H1 (cell line): ENCODE results near the gene NFAT5. TPM values are rescaled to one million over a fixed set of nuclear protein-coding genes. Genes with fewer than 3 reads are reported as not detected.

Experiments
- CBX8 ChIP-seq: fragments of 300-800, 300-1000 bp; sonication (generic); IDR thresholded peaks from 2 replicates; pipeline ENCODE4 v1.7.1; 2016; ENCODE audit warnings: low read depth, low read length, borderline replicate concordance
- CTBP2 ChIP-seq: IDR thresholded peaks from 2 replicates; pipeline ENCODE4 v1.7.0; 2011; ENCODE audit warnings: borderline replicate concordance, mild to moderate bottlenecking, moderate library complexity, mixed read lengths, low read length; ENCODE audit not compliant: insufficient read depth, insufficient read length
- E2F6 ChIP-seq: IDR thresholded peaks from 2 replicates; pipeline ENCODE4 v1.6.1; 2012; ENCODE audit warnings: inconsistent platforms
- EZH2 ChIP-seq: fragments of 200-600 bp; sonication (generic); IDR thresholded peaks from 2 replicates; pipeline ENCODE4 v1.7.1; 2012; ENCODE audit warnings: low read depth, mild to moderate bottlenecking, moderate library complexity, low read length, inconsistent platforms; ENCODE audit not compliant: severe bottlenecking
- GABPA ChIP-seq: IDR thresholded peaks from 2 replicates; pipeline ENCODE4 v1.6.1; 2011; ENCODE audit warnings: mild to moderate bottlenecking, low read length, moderate library complexity, borderline replicate concordance; ENCODE audit not compliant: insufficient read depth
- GTF2F1 ChIP-seq: IDR thresholded peaks from 2 replicates; pipeline ENCODE4 v1.6.1; 2012; ENCODE audit warnings: low read depth, low read length, improper control_type of control experiment, borderline replicate concordance
- JUN ChIP-seq: IDR thresholded peaks from 2 replicates; pipeline ENCODE4 v1.6.1; 2011; ENCODE audit warnings: low read depth, mild to moderate bottlenecking, improper control_type of control experiment, low read length
- JUND ChIP-seq: IDR thresholded peaks from 2 replicates; pipeline ENCODE4 v1.6.1; 2011; ENCODE audit warnings: mild to moderate bottlenecking, improper control_type of control experiment, low read length
- KDM1A ChIP-seq: fragments of 200-600, 300-600 bp; sonication (generic); IDR thresholded peaks from 2 replicates; pipeline ENCODE4 v1.7.1; 2016; ENCODE audit warnings: mild to moderate bottlenecking, low read length, borderline replicate concordance
- KDM4A ChIP-seq: IDR thresholded peaks from one replicate; pipeline ENCODE4 v1.7.1; 2012; ENCODE audit warnings: low read depth, mild to moderate bottlenecking, moderate library complexity, low read length, inconsistent platforms; ENCODE audit not compliant: severe bottlenecking
- MAFK ChIP-seq: IDR thresholded peaks from 2 replicates; pipeline ENCODE4 v1.6.1; 2012; ENCODE audit warnings: low read depth, mild to moderate bottlenecking, improper control_type of control experiment, low read length
- MAX ChIP-seq: IDR thresholded peaks from 2 replicates; pipeline ENCODE4 v1.6.1; 2012; ENCODE audit warnings: inconsistent platforms
- NANOG ChIP-seq: IDR thresholded peaks from 2 replicates; pipeline ENCODE4 v1.6.1; 2011; ENCODE audit warnings: low read length, low read depth, mild to moderate bottlenecking, inconsistent platforms; ENCODE audit not compliant: insufficient read depth, poor library complexity, severe bottlenecking
- POLR2AphosphoS5 ChIP-seq: IDR thresholded peaks from 2 replicates; pipeline ENCODE4 v1.6.1; 2011; ENCODE audit warnings: low read depth, low read length
- POU5F1 ChIP-seq: IDR thresholded peaks from 2 replicates; pipeline ENCODE4 v1.6.1; 2011; ENCODE audit warnings: low read depth, mild to moderate bottlenecking, low read length, moderate library complexity
- RNF2 ChIP-seq: fragments of 200-900, 300-1000 bp; sonication (generic); IDR thresholded peaks from 2 replicates; pipeline ENCODE4 v1.7.1; 2016; ENCODE audit warnings: borderline replicate concordance, low read depth, mild to moderate bottlenecking, antibody characterized with exemption, low read length; ENCODE audit not compliant: poor library complexity, severe bottlenecking; ENCODE audit errors: missing control alignments
- RXRA ChIP-seq: IDR thresholded peaks from 2 replicates; pipeline ENCODE4 v1.6.1; 2011; ENCODE audit warnings: low read depth, mild to moderate bottlenecking, low read length, moderate library complexity; ENCODE audit not compliant: insufficient read depth
- SIRT6 ChIP-seq: IDR thresholded peaks from one replicate; pipeline ENCODE4 v1.7.1; 2012; ENCODE audit warnings: low read length, inconsistent platforms
- SIX5 ChIP-seq: IDR thresholded peaks from 2 replicates; pipeline ENCODE4 v1.6.1; 2011; ENCODE audit warnings: mild to moderate bottlenecking, low read depth, low read length
- TCF12 ChIP-seq: IDR thresholded peaks from 2 replicates; pipeline ENCODE4 v1.6.1; 2011; ENCODE audit warnings: low read depth, mild to moderate bottlenecking, low read length
- polyA plus RNA-seq, 7 experiments: library from polyadenylated mRNA; depleted of rRNA in 3 of 7; stranded (reverse) in 5 of 7; unstranded in 2 of 7; fragments of >200 nt in 5 of 7; fragments of 200-250 nt in 2 of 7; gene quantifications; 1 replicate in 5 of 7; 2 replicates in 1 of 7; 4 replicates in 1 of 7; pipeline versions ENCODE4 v1.2.1 to v1.2.3, GENCODE V29; 2011 to 2013; ENCODE audit warnings: missing spikeins in 2 of 7, mixed read lengths in 2 of 7
- total RNA-seq: library from RNA; stranded (reverse); fragmentation: NEBNext Ultra II Directional; extraction: Animal tissue kit (Norgen Biotek cat#: 25700); gene quantifications from 2 replicates; pipeline ENCODE4 v1.2.1, GENCODE V29; 2021
- TF ChIP-seq, protein P1 (sequence below): IDR thresholded peaks from 2 replicates; pipeline ENCODE4 v1.6.1; 2012; ENCODE audit warnings: low read length, inconsistent platforms

Gene NFAT5
- total and polyA plus RNA-seq, 2 of the 8 experiments (the other 6 are each of a cell fraction or from before 2014, with no cell fraction given): 8.9 to 29.0 TPM

- TF ChIP-seq, protein P1, sequence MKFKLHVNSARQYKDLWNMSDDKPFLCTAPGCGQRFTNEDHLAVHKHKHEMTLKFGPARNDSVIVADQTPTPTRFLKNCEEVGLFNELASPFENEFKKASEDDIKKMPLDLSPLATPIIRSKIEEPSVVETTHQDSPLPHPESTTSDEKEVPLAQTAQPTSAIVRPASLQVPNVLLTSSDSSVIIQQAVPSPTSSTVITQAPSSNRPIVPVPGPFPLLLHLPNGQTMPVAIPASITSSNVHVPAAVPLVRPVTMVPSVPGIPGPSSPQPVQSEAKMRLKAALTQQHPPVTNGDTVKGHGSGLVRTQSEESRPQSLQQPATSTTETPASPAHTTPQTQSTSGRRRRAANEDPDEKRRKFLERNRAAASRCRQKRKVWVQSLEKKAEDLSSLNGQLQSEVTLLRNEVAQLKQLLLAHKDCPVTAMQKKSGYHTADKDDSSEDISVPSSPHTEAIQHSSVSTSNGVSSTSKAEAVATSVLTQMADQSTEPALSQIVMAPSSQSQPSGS: no peak
- TF ChIP-seq NANOG (no peak), JUND (no peak), MAX (peak; percentile 82), POLR2AphosphoS5 (peak; percentile 64), RNF2 (no peak), RXRA (no peak), POU5F1 (no peak), SIRT6 (no peak), CTBP2 (peak; percentile 62), KDM1A (no peak), CBX8 (no peak), JUN (no peak), E2F6 (0 out of 2 replicates have a peak, but pooled peaks have one; percentile 43), GABPA (no peak; the same call in 1 of the 2 replicates), SIX5 (no peak), TCF12 (no peak), MAFK (peak; percentile 96), KDM4A (peak; percentile 17), GTF2F1 (no peak), EZH2 (no peak)
Measured at GRCh38 chr16:69726313-69727060, 160.7 kb downstream of the NFAT5 start, which contains the start of gene NQO1 (continued).
